ENCODE results near the gene AARS2. TPM values are rescaled to one million over a fixed set of nuclear protein-coding genes. Genes with fewer than 3 reads are reported as not detected.
"Not testable (repeated sequence)": the region's sequence is repeated elsewhere in the genome, so short reads cannot be mapped to it uniquely, and the experiment has no call there.

Gene AARS2
- total and polyA plus RNA-seq, 10 of the 15 experiments (the other 5 are each of a cell fraction or from before 2014, with no cell fraction given) = 0.71 to 18.3 (median 12.7) TPM

DNA sequence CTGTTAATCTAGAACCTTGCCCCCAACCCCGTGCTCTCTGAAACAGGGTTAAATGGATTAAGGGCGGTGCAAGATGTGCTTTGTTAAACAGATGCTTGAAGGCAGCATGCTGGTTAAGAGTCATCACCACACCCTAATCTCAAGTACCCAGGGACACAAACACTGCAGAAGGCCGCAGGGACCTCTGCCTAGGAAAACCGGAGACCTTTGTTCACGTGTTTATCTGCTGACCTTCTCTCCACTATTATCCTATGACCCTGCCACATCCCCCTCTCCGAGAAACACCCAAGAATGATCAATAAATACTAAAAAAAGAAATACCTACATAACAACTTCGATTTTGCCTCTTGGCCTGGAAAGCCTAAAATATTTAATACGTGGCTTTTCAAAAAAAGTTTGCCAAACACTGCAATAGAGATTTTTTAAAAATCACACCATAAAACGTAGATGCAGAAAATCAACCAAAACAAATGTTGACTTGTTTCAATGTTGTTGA, 4.0 kb upstream of the AARS2 start:
- POLR2A ChIA-PET; H3K4me2 ChIP-seq (ENCODE audit: control insufficient read depth, insufficient read depth); H4K20me1 ChIP-seq (ENCODE audit: control insufficient read depth, insufficient read depth); H2AFZ ChIP-seq (ENCODE audit: control insufficient read depth, low read depth, low read length); H3K27ac ChIP-seq (ENCODE audit: control insufficient read depth, insufficient read depth); CTCF ChIA-PET; H3K9me3 ChIP-seq (replicated peaks; ENCODE audit: control insufficient read depth, insufficient read depth, low read length); SMC1A ChIA-PET (ENCODE audit: uncharacterized antibody, unreplicated experiment); H3K9ac ChIP-seq (ENCODE audit: control insufficient read depth, insufficient read depth, low read length); in situ Hi-C loops (cut with MboI); FAIRE-seq; H3K27me3 ChIP-seq (replicated peaks in 1 of 2; ENCODE audit: control insufficient read depth in 2 of 2, insufficient read depth in 2 of 2, low read length in 1 of 2); RAD21 ChIA-PET (ENCODE audit: unreplicated experiment); H3K4me1 ChIP-seq (ENCODE audit: control insufficient read depth, insufficient read depth, low read length); H3K4me3 ChIP-seq; H3K79me2 ChIP-seq (ENCODE audit: control insufficient read depth, insufficient read depth, low read length); BruUV-seq (replicated peaks); ATAC-seq; H3K36me3 ChIP-seq (ENCODE audit: control insufficient read depth in 2 of 2, insufficient read depth in 2 of 2, low read length in 1 of 2); DNase-seq (ENCODE audit: low read depth, low spot score); intact Hi-C loops (cut with micrococcal nuclease; ENCODE audit: unreplicated experiment): not testable (repeated sequence)
- 23% methylated on average over 8 of the region's 9 CpGs for WGBS (ENCODE audit: insufficient coverage, insufficient replicate concordance, low lambda C conversion rate, missing lambda C conversion rate)

DNA sequence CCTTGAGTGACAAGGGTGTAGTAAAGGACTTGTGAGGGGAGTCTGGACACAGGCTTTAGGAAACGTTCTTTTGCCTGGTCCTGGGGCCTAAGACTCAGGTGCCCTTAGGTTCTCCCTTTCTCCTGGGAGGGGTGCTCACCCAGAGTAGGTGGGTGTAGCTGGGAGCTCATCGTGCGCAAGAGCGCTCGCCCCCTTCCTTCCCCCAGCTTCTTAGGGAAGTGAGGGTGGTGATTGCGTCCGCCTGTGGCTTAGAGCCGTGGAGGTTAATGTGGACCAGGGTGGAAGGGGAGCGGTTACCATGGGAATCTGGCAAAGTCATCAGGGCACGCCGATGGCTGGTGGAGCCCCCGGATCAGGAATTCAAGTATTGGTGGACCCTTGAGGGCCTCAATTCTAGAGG, 3.3 kb upstream of the AARS2 start:
- H3K27me3 ChIP-seq (replicated peaks in 1 of 2; ENCODE audit: control insufficient read depth in 2 of 2, insufficient read depth in 2 of 2, low read length in 1 of 2) = no peaks in the 10 kb centered on the region; a peak in 2 of 4 replicates
- ChIA-PET SMC1A (ENCODE audit: uncharacterized antibody, unreplicated experiment) (no interaction called here), RAD21 (ENCODE audit: unreplicated experiment) (no interaction called here), POLR2A (no interaction called here), CTCF (no interaction called here)
- DNase-seq (ENCODE audit: low read depth, low spot score) (no peak), ATAC-seq (no peak), FAIRE-seq (no peak)
- H4K20me1 ChIP-seq (ENCODE audit: control insufficient read depth, insufficient read depth) = no peaks in the 10 kb centered on the region
- H3K4me2 ChIP-seq (ENCODE audit: control insufficient read depth, insufficient read depth) = no peak overlapping the region
- H3K79me2 ChIP-seq (ENCODE audit: control insufficient read depth, insufficient read depth, low read length) = peaks cover 11% of the 10 kb centered on the region
- no peaks in the 10 kb centered on the region for H3K9me3 ChIP-seq (replicated peaks; ENCODE audit: control insufficient read depth, insufficient read depth, low read length)
- no peak overlapping the region for H3K27ac ChIP-seq (ENCODE audit: control insufficient read depth, insufficient read depth)
- peaks cover 5% of the 10 kb centered on the region for H3K4me1 ChIP-seq (ENCODE audit: control insufficient read depth, insufficient read depth, low read length)
- no peak overlapping the region for H2AFZ ChIP-seq (ENCODE audit: control insufficient read depth, low read depth, low read length)
- no peak overlapping the region for H3K9ac ChIP-seq (ENCODE audit: control insufficient read depth, insufficient read depth, low read length)
- TF ChIP-seq CHD4 (IDR thresholded peaks at IDR 0.05) = no peak
- TF ChIP-seq HDAC6 (IDR thresholded peaks at IDR 0.05; ENCODE audit: unreplicated experiment) = no peak
- TF ChIP-seq TAF1 (IDR thresholded peaks at IDR 0.05; ENCODE audit: borderline replicate concordance, low read depth, low read length) = no peak
- no peak for TF ChIP-seq MEF2A (IDR thresholded peaks at IDR 0.05; ENCODE audit: insufficient read depth, low read depth, low read length)
- no peak for TF ChIP-seq TCF3 (IDR thresholded peaks at IDR 0.05; ENCODE audit: borderline replicate concordance, insufficient read depth, low read depth, low read length)
- TF ChIP-seq CBX5 (IDR thresholded peaks at IDR 0.05; ENCODE audit: low read depth) = no peak
- TF ChIP-seq FOXK2 (IDR thresholded peaks at IDR 0.05) = no peak
- TF ChIP-seq, protein P1, sequence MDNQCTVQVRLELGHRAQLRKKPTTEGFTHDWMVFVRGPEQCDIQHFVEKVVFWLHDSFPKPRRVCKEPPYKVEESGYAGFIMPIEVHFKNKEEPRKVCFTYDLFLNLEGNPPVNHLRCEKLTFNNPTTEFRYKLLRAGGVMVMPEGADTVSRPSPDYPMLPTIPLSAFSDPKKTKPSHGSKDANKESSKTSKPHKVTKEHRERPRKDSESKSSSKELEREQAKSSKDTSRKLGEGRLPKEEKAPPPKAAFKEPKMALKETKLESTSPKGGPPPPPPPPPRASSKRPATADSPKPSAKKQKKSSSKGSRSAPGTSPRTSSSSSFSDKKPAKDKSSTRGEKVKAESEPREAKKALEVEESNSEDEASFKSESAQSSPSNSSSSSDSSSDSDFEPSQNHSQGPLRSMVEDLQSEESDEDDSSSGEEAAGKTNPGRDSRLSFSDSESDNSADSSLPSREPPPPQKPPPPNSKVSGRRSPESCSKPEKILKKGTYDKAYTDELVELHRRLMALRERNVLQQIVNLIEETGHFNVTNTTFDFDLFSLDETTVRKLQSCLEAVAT (IDR thresholded peaks at IDR 0.05) = no peak
- TF ChIP-seq YY1 (IDR thresholded peaks at IDR 0.05; ENCODE audit: low read depth, low read length) = no peak
- intact Hi-C loops (cut with micrococcal nuclease; ENCODE audit: unreplicated experiment) = no loop called here
- H3K4me3 ChIP-seq = no peak overlapping the region
- BruUV-seq (replicated peaks) = no TSS peak
- 60% methylated on average over 12 of the region's 12 CpGs for WGBS (ENCODE audit: insufficient coverage, insufficient replicate concordance, low lambda C conversion rate, missing lambda C conversion rate)
- no peaks in the 10 kb centered on the region for H3K36me3 ChIP-seq (ENCODE audit: control insufficient read depth in 2 of 2, insufficient read depth in 2 of 2, low read length in 1 of 2)
- in situ Hi-C loops (cut with MboI) = no loop called here
